CD4-positive, alpha-beta T cell treated with Interleukin-2 at 100 ng/mL for 4 hours (primary cell): ENCODE data around the gene PTS.

Source experiments
- DNase-seq: peaks from one replicate; pipeline ENCODE4 v3.0.0-alpha.2; 2020; ENCODE audit warnings: low spot score

Gene PTS

GRCh38 chr11:112266410-112266778 is 40.2 kb downstream of the PTS start:
- DNase-seq = no peak

DNA sequence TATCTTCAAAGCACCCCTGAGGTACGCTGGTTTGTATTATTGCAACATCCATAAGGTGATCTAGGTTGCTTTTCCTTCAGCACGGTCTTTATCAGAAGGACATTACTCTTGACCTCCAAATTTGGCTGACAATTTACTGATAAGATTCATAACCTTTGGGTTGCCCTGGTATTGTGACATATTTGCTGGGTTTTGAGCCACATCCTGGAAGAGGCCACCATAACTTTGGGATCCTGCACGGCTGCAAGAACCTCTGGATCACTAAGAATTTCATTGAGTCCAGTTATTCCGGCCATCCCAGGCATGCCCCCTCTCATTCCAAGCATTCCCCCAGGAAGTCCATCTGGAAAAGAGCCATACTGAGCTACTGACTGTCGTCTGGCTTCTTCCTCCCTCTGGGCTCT is 41.0 kb downstream of the PTS start:
- no peak for DNase-seq

GRCh38 chr11:112268406-112268805 is 42.2 kb downstream of the PTS start:
- DNase-seq = no peak

DNA sequence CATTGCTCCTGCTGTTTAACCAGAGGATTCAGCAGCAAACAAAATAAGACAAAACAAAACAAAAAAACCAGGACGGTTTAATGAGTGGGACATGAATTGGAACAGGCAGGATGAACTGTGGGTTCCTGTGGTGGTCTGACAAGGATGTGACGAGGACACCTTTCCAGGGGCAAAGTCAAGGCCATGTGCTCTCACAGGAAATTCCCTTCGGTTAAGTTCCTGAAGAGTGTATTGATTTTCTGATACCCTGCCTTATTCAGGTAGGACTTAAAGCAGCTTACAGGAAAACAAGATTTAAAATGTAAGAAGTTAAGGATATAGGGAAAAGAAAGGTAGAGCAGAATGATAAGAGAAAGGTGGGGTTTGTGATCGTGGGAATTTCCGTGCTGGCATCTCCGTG is 42.9 kb downstream of the PTS start:
- no peak for DNase-seq

DNA sequence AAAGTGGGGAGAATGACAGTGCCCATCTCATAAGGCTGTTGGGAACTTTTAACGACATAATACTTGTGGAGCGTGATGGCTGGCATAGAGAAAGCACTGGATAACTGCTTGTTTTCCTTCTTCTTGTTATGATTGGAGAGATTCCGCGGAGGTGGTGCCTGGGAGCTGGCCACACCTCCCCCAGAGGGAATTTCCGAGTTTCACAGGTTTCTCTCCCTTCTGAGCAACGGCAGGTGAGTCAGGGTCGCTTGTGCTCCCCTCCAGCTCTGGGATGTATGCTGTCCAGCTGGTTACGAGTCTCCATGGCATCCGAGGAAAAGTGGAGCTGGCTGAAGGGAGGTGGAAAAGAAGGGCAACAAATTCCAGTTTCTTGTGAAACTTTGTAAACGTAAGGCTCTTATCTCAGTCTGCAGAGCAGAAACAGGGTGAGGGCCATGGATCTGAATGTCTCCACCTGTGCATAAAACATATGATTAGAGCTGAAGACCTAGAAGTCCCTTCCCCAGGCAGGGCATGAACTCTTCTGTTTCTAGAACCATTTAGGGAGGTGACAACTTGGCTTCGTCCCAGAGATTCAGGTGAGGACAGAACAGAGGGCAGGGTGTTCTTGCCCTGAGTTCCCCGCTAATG is 44.4 kb downstream of the PTS start:
- DNase-seq = no peak

DNA sequence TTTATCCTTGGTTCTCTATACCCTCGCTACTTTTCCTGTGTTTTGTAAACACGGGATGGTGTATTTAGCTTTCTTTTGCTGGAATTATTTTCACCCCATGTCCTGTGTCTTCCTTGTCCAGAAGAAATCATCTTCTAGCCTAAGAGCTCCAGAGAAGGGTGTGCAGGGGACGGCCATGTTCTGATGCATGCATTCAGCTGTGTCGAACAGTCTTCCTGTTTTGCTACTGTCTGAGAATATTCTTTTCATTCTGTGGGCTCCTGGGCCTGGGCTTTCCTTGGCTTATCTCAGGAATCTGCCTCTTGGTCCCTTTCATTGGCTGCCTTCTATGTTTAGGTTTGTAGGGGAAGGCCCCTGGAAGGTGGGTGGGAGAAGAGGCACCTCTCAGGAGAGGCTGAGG is 45.0 kb downstream of the PTS start:
- no peak for DNase-seq

DNA sequence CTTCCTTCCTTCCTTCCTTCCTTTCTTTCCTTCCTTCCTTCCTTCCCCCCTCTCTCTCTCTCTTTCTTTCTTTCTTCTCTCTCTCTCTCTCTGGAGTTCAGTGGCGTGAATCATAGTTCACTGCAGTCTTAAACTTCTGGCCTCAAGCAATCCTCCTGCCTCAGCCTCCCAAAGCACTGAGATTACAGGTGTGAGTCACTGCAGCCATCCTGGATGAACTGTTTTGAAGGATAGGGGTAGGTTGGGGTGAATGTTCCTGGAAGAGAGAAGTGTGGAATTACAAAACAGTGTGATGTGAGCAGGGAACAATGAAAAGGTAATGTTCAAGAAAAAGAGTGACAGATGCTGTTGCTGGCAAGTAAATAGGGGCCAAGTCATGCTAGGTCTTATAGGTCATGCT is 46.8 kb downstream of the PTS start:
- DNase-seq = no peak

GRCh38 chr11:112274007-112274783 is 48.0 kb downstream of the PTS start:
- no peak for DNase-seq

- no peak for DNase-seq
These were observed 50.8 kb downstream of the PTS start for GRCh38 chr11:112277029-112277428.

- no peak for DNase-seq
These were observed 51.7 kb downstream of the PTS start for GRCh38 chr11:112277941-112278340.

DNA sequence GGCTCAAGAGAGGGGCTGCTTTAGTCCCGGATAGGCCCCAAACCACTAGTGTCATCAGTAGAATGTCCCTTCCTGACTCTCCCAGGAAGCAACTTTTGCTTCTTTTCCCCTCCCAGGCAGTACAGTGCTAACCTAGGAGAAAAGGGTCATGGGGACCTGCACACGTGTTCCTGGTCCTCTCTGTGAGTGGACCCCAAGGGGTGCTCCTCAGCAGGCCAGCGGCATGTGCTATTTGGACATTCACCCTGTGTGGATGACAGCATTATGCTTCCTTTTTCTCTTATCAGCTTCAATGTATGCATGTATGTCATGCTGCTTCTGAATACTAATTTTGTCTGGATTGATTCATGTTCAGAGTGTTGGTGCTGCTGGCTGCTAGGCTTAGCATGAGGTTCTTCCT is 52.6 kb downstream of the PTS start:
- DNase-seq = no peak

GRCh38 chr11:112279901-112280267 is 53.7 kb downstream of the PTS start:
- peak; percentile 76 for DNase-seq

DNA sequence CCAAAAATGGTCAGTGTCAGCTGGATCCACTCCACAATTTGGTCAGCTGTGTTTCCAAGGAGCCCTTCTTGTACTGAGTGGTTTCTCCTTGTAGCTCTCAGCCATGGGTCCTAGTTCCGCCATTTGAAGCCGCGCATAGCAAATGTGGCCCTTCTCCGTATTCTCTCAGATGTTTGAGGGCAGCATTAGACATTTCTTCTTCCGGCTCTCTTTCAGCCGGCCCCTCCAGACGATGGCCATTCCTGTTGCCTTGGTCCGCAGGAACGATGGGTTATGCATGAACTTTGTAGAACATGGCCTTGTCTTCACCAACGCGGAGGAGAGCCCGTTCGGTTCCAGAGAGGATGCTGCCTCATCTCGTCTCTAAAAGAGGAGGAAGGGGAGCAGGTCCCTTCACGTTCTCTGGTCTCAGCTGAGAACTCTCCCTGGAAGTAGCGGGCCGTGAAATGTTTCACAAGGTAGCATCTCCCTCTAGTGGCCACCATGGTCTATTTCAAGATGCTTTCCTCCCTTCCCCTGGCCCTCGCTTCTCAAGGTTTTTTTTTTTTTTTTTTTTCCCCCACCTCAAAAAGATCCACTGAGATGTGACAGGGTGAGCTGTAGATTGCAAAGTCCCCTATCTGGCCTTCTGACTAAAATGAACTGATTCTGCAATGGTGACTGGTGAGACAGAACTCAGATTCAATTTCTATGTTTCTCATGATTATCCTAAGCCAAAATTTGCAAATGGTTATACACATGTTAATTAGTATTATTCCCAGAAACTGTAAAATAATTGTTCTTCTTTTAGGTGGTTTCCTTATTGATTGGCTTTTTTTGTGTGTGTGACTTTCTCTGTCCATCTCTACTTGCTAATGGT is 54.3 kb downstream of the PTS start:
- peak; percentile 84 for DNase-seq

- no peak for DNase-seq
These were observed 55.5 kb downstream of the PTS start for GRCh38 chr11:112281726-112282125.
